Brain pericyte (primary cell): ENCODE results near the gene STARD10.
A peak's percentile ranks its signal among the peaks of the same experiment; 100 is the strongest.

Experiments used
- DNase-seq: peaks from one replicate; pipeline ENCODE4 v3.0.0-alpha.2; 2012; ENCODE audit warnings: low read depth, low spot score

STARD10 gene

DNA sequence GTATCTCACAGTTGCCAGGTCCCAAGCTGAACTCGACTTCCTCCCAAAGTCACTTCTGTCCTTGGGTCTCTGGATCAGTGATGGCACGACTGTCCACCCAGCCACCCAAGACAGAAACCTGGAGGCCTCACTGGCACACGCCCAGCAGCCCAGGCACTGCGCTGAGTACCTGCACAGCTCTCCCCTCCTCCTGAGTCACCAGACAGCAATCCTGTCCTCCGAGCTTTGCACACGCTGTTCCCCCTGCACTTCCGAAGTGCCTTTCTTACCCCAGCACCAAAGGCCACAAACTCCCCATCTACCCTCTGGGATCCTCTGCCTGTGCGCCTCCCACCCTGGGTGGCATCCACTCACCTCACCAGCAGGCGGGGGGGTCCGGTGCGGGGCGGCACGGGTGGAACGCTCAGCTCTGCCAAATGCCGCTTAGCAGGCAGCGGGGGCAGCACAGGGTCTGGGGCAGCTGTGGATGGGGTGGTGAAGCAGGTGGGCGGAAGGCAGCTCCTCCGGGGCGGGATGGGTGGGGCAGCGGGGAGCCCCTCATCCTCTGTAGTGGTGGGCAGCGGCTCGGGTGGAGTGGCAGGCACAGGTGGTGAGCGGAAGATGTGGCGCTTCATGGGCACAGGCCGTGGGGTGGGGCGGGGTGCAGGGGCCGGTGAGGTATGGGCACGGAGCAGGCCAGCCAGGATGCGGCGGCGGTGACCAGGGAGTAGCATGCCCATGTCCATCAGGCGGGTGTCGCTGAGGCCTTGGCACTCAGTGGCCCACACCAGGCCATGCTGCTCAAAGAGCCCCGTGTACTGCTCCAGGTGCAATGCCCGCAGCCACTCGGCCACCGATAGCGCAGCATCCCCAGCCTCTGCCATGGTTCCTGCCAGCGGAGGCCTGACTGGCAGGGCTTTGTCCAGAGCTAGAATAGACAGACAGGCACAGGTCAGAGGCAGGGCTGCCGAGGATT lies 67.3 kb downstream of the STARD10 start:
- no peak for DNase-seq

DNA sequence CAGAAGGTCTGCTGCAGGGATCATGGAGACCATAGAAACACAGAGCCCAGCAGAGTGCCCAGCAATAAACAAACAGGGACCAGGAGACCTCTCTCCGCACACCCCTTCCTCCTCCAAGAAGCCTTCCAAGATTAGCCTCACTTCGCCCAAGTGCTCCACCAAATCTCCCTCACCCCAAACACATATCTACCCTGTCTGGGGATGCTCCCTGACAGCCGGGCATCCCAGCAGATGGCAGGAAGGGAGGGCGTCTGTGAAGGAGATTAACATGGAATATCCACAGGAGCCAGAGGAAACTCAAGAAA lies 68.2 kb downstream of the STARD10 start:
- DNase-seq = no peak

DNA sequence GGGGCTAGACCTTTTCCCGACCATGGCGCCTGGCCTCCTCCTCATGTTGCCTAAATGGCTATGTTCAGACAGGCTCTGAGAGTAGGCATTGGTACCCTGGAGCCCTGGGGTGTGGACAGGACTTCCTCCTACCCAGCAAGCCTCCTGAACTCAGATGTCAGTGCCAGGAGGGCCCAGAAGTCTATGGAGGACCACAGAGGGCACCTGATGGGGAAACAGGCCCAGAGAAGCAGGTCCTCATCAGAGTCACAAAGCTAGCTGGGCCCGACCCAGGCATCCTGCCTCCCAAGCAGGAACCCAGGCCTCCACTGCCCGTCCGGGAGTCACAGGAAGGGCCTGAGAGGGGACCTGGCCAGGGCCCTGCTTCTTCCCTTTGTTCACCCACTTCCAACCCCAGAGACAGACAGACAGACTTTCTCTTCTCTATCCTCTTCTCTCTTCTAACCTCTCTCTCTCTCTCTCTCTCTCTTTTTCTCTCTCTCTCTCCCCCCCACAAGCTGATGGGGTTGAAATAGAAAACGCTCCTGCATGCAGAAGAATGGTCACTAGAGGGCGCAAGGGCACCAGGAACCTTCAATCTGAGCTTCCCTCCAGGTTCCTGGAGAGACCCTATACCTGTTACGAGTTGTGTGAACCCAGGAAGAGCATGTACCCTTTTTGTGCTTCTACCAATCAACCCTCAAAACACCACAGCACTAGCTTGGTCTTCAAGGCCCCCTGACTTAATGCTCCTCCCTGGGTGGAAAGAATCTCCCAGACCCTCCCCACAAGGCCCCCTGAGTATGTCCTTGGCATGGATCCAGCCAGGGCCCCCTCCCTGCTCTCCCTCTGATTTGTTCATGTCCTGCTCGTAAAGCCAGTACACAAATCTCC lies 68.8 kb downstream of the STARD10 start:
- peak; percentile 58 for DNase-seq

- no peak for DNase-seq
These were observed 69.8 kb downstream of the STARD10 start for GRCh38 chr11:72724021-72724551.

- DNase-seq = no peak
These were observed 70.3 kb downstream of the STARD10 start for GRCh38 chr11:72723508-72723907.

GRCh38 chr11:72722050-72722748 lies 71.6 kb downstream of the STARD10 start:
- peak; percentile 75 for DNase-seq

GRCh38 chr11:72721689-72722049 lies 72.2 kb downstream of the STARD10 start:
- DNase-seq = no peak

DNA sequence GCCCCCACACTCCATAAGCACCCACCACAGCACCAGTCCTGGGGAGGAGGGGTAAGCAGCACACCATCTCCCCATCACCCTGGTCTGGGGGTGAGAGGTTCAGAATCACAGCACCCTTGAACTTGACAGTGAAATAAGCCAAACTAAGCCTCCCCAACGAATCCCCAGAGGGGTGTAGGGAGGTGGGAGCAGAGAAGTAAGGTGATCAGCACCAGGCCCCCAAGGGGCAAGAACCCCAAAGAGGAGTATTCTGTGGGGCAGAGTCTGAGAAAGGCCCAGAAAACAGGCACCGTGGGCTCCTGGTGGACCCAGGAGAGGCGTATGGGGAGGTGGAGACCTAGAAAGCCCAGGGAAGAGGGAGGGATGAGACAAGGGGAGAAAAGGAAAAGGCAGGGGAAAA lies 72.6 kb downstream of the STARD10 start:
- DNase-seq = no peak

- no peak for DNase-seq
These were observed 73.1 kb downstream of the STARD10 start for GRCh38 chr11:72720784-72721183.

GRCh38 chr11:72720047-72720446 lies 73.8 kb downstream of the STARD10 start:
- DNase-seq = no peak

- DNase-seq = no peak
These were observed 74.3 kb downstream of the STARD10 start for GRCh38 chr11:72719551-72719950.

- DNase-seq = no peak
These were observed 74.7 kb downstream of the STARD10 start for GRCh38 chr11:72719144-72719543.

DNA sequence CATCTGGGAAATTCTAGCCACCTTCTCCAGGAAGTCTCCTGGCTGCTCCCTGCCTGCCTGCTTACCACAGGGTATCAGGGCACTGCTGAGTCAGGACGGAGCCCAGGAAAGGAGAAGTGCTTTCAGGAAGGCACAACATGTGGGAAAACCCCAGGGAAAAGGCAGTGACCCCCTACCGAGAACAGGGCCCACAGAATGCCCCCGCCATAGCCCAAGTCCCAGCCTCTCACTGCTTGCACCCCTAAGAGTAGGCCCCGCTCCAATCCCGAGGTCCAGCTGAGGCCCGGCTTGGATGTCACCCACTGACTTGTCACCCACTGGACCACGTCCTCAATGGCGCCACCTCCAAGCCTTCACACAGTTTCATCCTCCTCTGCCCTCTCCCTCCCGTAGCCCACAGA lies 75.7 kb downstream of the STARD10 start:
- DNase-seq = no peak

DNA sequence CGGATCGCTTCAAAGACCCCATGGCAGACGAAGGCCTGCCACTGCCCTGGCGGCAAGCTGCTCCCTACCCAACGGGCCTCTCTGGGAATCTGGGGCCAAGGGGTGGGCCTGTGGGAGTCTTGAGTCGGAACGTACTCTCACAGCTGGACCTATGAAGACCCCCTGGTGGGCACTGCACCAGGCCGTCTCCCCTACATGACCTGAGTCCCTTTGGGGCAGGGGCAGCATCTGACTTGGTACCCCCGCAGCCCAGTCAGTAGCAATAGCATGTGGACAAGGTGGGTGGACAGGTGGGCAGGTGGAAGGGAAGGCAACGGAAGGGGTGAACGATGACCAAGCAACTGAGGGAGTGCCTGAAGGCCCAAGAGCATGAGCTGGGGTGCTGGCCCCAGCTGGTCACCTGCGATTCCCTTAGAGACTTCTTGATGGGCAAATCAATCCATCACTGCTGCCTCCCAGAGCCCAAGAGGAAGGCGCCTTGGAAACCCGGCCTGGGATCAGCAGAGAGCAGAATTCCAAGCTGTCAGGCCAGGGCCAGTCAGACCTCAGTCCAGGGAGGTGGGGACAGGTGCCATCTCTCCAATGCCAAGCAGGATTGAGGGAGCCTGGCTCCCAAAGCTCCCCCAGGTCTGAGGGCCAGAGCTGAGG lies 76.9 kb downstream of the STARD10 start:
- DNase-seq = no peak

- no peak for DNase-seq
These were observed 77.6 kb downstream of the STARD10 start for GRCh38 chr11:72716290-72716689.

- DNase-seq = no peak
These were observed 81.0 kb downstream of the STARD10 start for GRCh38 chr11:72712841-72713240.

- DNase-seq = no peak
These were observed 81.6 kb downstream of the STARD10 start for GRCh38 chr11:72712168-72712751.

DNA sequence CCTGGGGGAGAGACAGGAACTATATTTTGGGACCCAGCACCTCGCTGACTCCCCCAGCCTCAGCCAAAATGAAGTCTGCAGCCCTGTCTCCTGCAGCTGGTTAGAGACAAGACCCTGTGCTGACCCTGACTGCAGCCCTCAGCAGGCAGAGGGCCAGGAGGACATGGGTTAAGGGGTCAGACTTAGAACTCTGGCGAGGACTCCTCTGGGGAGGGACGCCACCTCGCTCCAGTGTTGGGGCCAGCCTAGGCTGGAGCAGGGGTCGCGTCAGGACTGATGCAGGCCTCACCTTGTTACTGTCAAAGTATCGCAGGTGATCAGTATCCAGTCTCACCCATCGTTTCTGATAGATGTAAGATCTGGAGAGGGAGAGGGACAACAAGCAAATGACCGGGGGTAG lies 82.7 kb downstream of the STARD10 start:
- DNase-seq = no peak

- no peak for DNase-seq
These were observed 83.6 kb downstream of the STARD10 start for GRCh38 chr11:72710278-72710677.

DNA sequence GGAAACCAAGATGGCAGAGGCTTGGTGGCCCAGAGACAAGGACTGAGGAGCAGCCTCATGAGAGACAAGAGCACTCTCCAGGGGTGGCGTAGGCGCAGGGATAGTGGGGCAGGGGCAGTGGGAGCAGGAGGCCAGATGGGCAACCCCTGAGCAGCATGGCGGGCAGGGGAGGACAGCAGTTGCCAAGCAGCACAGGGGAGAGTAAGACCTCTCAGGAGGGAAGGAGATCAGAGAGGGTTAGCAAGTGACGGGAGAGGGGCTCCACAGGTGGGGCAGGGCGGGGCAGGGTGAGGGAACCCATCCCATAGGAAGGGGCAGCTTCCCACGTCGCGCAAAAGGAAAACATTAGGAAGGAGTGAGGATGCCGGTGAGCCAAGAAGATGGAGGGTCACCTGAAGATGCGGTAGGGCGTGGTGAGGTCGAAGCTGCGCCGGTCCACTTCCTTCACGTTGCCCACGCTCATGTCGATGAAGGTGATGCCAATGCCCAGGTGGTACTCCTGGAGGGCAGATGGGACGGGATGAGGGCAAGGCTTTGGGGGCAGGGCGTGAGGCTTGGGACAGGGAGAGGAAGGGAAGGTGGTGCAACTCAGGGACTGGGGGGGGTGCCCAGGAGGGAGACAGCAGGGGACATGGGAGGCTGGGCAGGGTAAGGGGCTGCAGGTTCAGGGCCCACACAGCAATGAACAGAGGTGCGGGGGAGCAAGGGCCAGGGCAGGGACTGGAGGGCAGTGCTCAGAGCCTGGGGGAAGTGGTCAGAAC lies 84.2 kb downstream of the STARD10 start:
- no peak for DNase-seq
